Adipocyte (in vitro differentiated cells): Measurements from ENCODE around the gene RUNX1.

Experiments
- DNase-seq: peaks from one replicate; pipeline ENCODE4 v3.0.0-alpha.2; 2015; ENCODE audit warnings: low read depth
- H3K27me3 ChIP-seq: replicated peaks from 2 replicates; pipeline ENCODE4 v1.7.0; 2013; ENCODE audit warnings: mild to moderate bottlenecking, low read length, moderate library complexity; ENCODE audit not compliant: control insufficient read depth, insufficient read depth
- H3K36me3 ChIP-seq: 2 replicates; pipeline ENCODE4 v1.7.0; 2013; ENCODE audit warnings: low read length, mild to moderate bottlenecking, moderate library complexity; ENCODE audit not compliant: control insufficient read depth, insufficient read depth, severe bottlenecking
- H3K4me1 ChIP-seq: 2 replicates; pipeline ENCODE4 v1.7.0; 2013; ENCODE audit warnings: mild to moderate bottlenecking, low read length, moderate library complexity; ENCODE audit not compliant: control insufficient read depth, insufficient read depth
- H3K4me3 ChIP-seq: 2 replicates; pipeline ENCODE4 v1.7.0; 2013; ENCODE audit warnings: mild to moderate bottlenecking, low read length, moderate library complexity
- H3K9ac ChIP-seq: 2 replicates; pipeline ENCODE4 v1.7.0; 2013; ENCODE audit warnings: mild to moderate bottlenecking, low read length, moderate library complexity
- H3K9me3 ChIP-seq: 2 replicates; pipeline ENCODE4 v1.7.0; 2013; ENCODE audit warnings: mild to moderate bottlenecking, low read length, moderate library complexity; ENCODE audit not compliant: control insufficient read depth

Gene RUNX1

GRCh38 chr21:34824314-34824713 lies 224.8 kb downstream of the RUNX1 start:
- H3K4me3 ChIP-seq: no peak overlapping the region
- no peaks in the 10 kb centered on the region for H3K27me3 ChIP-seq
- H3K9ac ChIP-seq: no peak overlapping the region
- no peaks in the 10 kb centered on the region for H3K9me3 ChIP-seq
- peaks cover 54% of the 10 kb centered on the region for H3K4me1 ChIP-seq
- peak; percentile 67 for DNase-seq
- H3K36me3 ChIP-seq: peaks cover 87% of the 10 kb centered on the region

GRCh38 chr21:34822942-34823341 lies 226.2 kb downstream of the RUNX1 start:
- no peaks in the 10 kb centered on the region for H3K9me3 ChIP-seq
- H3K36me3 ChIP-seq: peaks cover 74% of the 10 kb centered on the region
- H3K4me3 ChIP-seq: no peak overlapping the region
- no peak for DNase-seq
- H3K9ac ChIP-seq: no peak overlapping the region
- peaks cover 57% of the 10 kb centered on the region for H3K4me1 ChIP-seq
- no peaks in the 10 kb centered on the region for H3K27me3 ChIP-seq

DNA sequence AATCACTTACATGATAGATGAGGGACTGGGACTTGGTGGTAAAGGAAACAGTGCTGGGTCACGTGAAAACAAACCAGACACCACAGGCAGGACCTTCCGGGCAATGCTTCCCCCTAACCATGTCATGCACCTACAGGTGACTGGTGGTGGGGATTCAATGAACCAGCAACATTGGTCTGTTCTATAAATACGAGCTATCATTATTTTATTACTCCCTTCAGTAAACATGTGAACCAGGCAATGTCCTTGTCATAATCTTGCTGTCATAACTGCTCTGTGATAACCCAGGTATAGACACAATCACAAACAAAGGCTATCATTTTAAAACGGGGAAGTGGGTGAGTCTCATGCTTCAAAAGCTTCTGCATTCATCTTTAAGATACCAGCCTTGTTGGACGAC lies 226.9 kb downstream of the RUNX1 start:
- H3K9me3 ChIP-seq: no peaks in the 10 kb centered on the region
- peaks cover 49% of the 10 kb centered on the region for H3K4me1 ChIP-seq
- H3K36me3 ChIP-seq: peaks cover 72% of the 10 kb centered on the region
- no peaks in the 10 kb centered on the region for H3K27me3 ChIP-seq
- no peak overlapping the region for H3K4me3 ChIP-seq
- no peak for DNase-seq
- H3K9ac ChIP-seq: no peak overlapping the region

- H3K9ac ChIP-seq: no peak overlapping the region
- H3K36me3 ChIP-seq: peaks cover 72% of the 10 kb centered on the region
- no peaks in the 10 kb centered on the region for H3K27me3 ChIP-seq
- DNase-seq: no peak
- H3K4me1 ChIP-seq: peaks cover 45% of the 10 kb centered on the region
- no peaks in the 10 kb centered on the region for H3K9me3 ChIP-seq
- no peak overlapping the region for H3K4me3 ChIP-seq
Measured at GRCh38 chr21:34821717-34822116, 227.4 kb downstream of the RUNX1 start.

DNA sequence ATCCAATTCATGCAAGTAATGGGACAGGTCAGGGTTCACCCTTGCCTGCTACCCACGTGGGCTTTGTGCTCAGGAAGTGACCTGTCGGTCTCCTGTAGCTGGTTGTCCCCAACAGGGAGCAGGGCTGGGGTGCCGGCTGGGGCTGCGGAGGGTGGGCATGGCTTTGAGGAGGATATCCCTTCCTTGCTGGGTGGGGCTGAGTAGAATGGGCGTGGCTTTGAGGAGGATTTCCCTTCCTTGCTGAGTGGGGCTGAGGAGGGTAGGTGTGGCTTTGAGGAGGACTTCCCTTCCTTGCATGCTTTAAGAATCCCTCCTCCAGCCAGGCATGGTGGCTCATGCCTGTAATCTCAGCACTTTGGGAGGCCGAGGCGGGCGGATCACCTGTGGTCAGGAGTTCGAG lies 229.1 kb downstream of the RUNX1 start:
- no peaks in the 10 kb centered on the region for H3K27me3 ChIP-seq
- no peak for DNase-seq
- no peak overlapping the region for H3K9ac ChIP-seq
- no peak overlapping the region for H3K4me3 ChIP-seq
- no peaks in the 10 kb centered on the region for H3K9me3 ChIP-seq
- peaks cover 32% of the 10 kb centered on the region for H3K4me1 ChIP-seq
- H3K36me3 ChIP-seq: peaks cover 66% of the 10 kb centered on the region

DNA sequence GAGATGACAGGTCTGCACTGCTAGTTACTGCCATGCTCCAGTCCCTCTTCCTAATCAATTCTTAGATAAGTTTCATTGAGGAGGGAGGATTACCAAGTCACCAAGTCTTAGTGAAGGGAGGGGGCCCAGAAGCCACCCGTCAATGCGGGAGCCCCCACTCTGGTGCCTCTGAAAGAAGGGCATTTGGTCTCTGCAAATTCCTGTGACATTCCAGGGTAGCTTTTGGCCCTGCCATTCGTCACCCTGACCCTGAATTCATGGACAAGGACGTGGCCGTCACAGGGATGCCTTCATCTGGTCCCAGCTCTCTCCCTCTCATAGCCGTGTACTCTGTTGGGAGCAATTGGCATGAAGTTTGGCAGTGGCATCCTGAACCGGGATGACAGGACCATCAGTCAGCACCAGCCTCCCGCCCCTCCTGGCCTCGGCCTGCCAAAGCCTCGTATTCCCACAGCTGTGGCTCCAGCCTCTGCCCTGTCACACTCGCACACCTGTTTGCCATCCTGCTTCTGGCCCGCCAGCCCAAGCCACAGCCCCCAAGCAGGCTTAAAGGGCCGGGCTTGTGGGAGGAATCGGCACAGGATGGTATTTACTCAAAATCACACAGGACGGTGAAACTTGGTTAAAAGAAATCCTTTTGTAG lies 229.6 kb downstream of the RUNX1 start:
- Histone ChIP-seq H3K4me1 (peaks cover 32% of the 10 kb centered on the region), H3K27me3 (no peaks in the 10 kb centered on the region), H3K36me3 (peaks cover 65% of the 10 kb centered on the region), H3K9me3 (no peaks in the 10 kb centered on the region), H3K9ac (no peak overlapping the region), H3K4me3 (peak overlapping the region; percentile 13)
- DNase-seq: no peak

DNA sequence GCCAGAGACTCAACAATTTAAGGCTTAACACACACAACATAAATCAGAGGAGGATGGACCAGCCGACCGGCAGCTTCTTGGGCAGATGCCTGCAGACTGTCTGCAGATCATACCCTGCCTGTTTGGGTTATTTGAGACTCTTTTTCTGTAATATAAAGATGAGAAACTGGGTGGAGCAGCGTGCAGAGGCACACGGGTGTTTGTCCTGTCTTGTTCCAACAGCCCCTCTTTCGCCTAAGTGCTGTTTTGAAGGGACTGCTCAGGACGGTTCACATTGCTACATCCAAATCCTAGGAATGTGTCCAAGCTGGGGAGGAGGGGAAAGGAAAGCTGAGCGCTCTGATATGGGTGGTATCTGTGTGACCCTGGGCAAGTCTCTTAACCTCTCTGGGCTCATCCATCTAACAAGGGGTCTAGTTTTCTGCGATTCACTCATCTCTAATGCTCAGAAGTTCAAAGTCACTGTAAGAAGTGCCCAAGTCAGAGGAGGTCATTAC lies 230.4 kb downstream of the RUNX1 start:
- peak overlapping the region; percentile 40 for H3K9ac ChIP-seq
- H3K4me3 ChIP-seq: peak overlapping the region; percentile 13
- no peak for DNase-seq
- no peaks in the 10 kb centered on the region for H3K9me3 ChIP-seq
- peaks cover 57% of the 10 kb centered on the region for H3K36me3 ChIP-seq
- peaks cover 32% of the 10 kb centered on the region for H3K4me1 ChIP-seq
- H3K27me3 ChIP-seq: no peaks in the 10 kb centered on the region

- DNase-seq: no peak
- H3K4me3 ChIP-seq: no peak overlapping the region
- H3K36me3 ChIP-seq: peaks cover 55% of the 10 kb centered on the region
- peaks cover 39% of the 10 kb centered on the region for H3K4me1 ChIP-seq
- H3K9ac ChIP-seq: peak overlapping the region; percentile 40
- no peaks in the 10 kb centered on the region for H3K9me3 ChIP-seq
- no peaks in the 10 kb centered on the region for H3K27me3 ChIP-seq
Measured at GRCh38 chr21:34817821-34818661, 231.1 kb downstream of the RUNX1 start.

DNA sequence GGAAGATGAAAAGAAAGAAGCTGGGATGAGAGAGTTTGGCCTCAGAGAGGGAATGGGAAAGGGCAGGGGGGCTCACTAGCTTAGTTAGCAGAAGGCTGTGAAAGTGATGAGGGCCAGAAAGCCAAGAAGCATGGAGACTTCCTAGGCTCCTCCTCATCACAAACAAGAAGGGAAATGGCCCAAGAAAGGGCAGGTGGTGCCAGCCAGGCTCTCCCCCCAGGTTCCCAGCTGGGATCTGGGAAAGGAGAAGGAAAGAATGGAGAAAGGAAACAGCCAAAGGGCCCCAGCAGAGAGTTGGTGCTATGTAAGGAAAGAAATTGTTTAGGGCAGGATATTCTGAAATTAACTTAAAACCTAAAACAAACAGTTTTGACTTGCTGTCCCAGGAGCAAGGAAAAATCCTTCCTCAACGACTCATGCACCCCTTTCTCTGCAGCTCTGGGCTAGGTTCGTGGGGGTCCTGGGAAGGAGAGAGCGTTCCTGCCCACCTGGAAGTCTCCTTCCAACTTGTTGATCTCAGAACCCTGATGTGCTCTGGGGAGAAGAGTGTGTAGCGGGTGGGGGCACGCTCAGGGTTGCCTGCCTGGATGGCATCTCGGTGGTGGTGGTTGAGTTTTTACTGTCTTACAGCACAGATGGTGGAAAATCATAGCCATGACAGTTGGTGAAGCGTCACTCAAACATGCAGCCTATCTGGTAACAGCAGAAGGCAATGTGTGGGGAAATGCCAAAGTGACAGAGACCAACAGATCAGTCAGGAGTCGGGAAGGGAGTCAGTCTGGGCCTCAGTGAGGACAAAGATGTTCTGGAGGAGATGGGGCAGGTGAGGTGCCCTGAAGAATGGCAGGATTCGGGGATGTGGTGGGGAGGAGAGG lies 233.0 kb downstream of the RUNX1 start:
- no peak for DNase-seq
- Histone ChIP-seq H3K4me1 (peaks cover 58% of the 10 kb centered on the region), H3K9me3 (no peaks in the 10 kb centered on the region), H3K4me3 (no peak overlapping the region), H3K27me3 (no peaks in the 10 kb centered on the region), H3K9ac (no peak overlapping the region), H3K36me3 (peaks cover 40% of the 10 kb centered on the region)

DNA sequence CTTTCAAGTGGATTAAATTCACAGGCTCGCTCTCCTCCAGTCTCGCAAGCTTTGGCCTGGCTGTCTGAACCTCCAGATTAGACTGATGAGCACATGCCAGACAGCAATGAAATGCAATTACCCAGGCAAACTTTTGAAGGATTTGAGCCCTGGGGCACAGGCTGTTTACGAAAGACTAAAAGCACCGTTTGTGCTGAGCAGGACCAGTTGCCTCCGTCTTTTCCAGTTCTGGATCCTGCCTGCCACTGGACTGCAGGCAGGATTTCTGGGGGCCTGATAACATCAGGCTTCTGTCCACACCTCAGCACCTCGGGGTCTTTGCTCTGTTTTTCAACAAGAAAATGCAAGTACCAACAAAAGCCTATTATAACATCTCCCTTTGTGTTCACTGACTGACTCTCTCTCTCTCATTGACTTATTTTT lies 234.6 kb downstream of the RUNX1 start:
- no peaks in the 10 kb centered on the region for H3K9me3 ChIP-seq
- H3K4me1 ChIP-seq: peaks cover 64% of the 10 kb centered on the region
- no peak for DNase-seq
- H3K27me3 ChIP-seq: no peaks in the 10 kb centered on the region
- no peak overlapping the region for H3K9ac ChIP-seq
- H3K4me3 ChIP-seq: no peak overlapping the region
- H3K36me3 ChIP-seq: peaks cover 31% of the 10 kb centered on the region
